GM21447 (cell line): Measurements from ENCODE around the gene ZFP64.
"Not testable (repeated sequence)": the region's sequence is repeated elsewhere in the genome, so short reads cannot be mapped to it uniquely, and the experiment has no call there.

ENCODE experiments used
- ATAC-seq: cut with Tn5 transposase; IDR thresholded peaks from one replicate; pipeline ENCODE4 v1.9.1; 2021; ENCODE audit not compliant: unreplicated experiment

ZFP64 gene

GRCh38 chr20:52191132-52191915 is at the start of gene ZFP64:
Gene ZFP64, minus strand, starts transcription at chr20:52191779. Its CDS starts 143 bp downstream, at chr20:52191636.
- peak; percentile 65 for ATAC-seq

- ATAC-seq = no peak
Observed at GRCh38 chr20:52240802-52241201, 49.2 kb upstream of the ZFP64 start.

GRCh38 chr20:52239102-52239501 is 47.5 kb upstream of the ZFP64 start:
- no peak for ATAC-seq

GRCh38 chr20:52236292-52236691 is 44.7 kb upstream of the ZFP64 start:
- no peak for ATAC-seq

GRCh38 chr20:52235129-52235528 is 43.5 kb upstream of the ZFP64 start:
- ATAC-seq = no peak

GRCh38 chr20:52234302-52235045 is 42.9 kb upstream of the ZFP64 start:
- no peak for ATAC-seq

DNA sequence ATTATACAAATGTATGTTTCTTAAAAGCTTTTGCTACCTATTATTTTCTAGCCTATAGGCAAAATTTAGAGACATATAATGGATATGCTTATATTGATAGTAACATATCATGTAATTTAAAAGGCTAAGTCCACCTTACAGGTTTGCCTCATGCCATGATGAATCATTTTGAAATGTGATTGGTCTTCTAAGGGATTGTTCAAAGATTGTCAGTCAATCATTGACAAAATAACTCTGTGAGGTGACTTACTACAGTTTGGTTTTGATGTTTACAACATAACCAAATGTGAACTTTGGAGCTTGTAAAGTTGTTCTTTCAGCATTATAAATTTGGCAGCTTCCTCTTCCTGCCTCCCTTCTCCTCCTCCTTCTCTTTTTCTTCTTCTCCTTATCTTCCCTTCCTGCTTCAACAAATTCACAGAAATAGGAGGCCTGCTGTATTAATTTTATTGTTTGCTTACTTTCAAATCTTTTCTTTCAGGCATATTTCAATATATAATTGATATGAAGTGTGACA is 39.7 kb upstream of the ZFP64 start:
- ATAC-seq = no peak

GRCh38 chr20:52230409-52230808 is 38.8 kb upstream of the ZFP64 start:
- ATAC-seq = no peak

DNA sequence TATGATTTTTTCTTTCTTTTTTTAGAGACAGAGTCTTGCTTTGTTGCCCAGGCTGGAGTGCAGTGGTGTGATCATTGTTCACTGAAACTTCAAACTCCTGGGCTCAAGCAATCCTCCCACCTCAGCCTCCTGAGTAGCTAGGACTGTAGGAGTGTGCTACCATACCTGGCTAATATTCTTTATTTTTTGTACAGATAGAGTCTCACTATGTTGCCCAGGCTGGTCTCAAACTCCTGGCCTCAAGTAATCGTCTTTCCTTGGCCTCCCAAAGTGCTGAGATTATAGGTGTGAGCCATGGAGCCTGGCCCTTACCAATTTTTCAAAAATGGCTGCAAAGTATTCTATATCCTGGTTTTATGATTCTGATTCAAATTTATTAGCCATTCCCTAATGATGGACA is 37.8 kb upstream of the ZFP64 start:
- not testable (repeated sequence) for ATAC-seq

DNA sequence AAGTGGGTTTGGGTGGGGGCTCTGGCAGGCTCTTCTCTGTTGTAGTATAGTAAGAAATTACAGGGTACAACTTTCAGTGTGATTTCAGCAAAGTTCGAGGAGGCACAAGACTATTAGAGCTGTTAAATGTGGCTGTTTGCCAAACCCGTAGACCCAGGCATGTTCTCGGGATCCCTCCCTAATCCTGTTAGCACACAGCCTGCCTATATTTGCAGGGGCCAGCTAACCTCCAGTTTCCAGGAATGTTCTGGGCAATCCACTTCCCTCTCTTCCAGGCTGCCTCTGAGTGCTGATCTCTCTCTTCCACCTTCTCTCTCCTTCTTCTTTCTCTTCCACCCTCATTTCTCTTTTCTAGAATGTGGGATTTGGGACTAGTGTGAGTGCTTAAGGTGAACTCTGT is 34.8 kb upstream of the ZFP64 start:
- ATAC-seq = no peak

- ATAC-seq = no peak
Observed at GRCh38 chr20:52224920-52225319, 33.3 kb upstream of the ZFP64 start.

DNA sequence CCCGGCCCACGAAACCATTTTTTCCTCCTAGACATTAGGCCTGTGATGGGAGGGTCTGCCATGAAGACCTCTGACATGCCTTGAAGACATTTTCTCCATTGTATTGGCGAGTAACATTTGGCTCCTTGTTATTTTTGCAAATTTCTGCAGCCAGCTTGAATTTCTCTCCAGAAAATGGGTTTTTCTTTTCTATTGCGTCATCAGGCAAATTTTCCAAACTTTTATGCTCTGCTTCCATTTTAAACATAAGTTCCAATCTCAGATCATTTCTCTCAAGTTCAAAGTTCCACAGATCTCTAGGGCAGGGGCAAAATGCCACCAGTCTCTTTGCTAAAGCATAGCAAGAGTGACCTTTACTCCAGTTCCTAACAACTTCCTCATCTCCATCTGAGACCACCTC is 29.8 kb upstream of the ZFP64 start:
- not testable (repeated sequence) for ATAC-seq

GRCh38 chr20:52220891-52221290 is 29.3 kb upstream of the ZFP64 start:
- ATAC-seq = not testable (repeated sequence)

DNA sequence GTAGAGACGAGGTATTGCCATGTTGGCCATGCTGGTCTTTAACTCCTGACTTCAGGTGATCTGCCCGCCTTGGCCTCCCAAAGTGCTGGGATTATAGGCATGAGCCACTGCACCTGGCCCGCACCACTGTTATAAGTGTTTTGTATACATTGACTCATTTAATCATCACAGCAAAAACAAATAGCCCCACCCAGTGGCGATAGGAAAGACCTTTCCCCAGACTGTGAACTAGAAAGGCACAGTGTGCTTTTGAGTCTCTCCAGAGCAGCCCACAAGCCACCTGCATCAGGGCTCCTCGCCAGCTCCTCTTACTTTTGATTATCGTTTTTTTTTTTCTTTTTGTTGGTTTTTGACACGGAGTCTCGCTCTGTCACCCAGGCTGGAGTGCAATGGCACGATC is 27.9 kb upstream of the ZFP64 start:
- no peak for ATAC-seq

DNA sequence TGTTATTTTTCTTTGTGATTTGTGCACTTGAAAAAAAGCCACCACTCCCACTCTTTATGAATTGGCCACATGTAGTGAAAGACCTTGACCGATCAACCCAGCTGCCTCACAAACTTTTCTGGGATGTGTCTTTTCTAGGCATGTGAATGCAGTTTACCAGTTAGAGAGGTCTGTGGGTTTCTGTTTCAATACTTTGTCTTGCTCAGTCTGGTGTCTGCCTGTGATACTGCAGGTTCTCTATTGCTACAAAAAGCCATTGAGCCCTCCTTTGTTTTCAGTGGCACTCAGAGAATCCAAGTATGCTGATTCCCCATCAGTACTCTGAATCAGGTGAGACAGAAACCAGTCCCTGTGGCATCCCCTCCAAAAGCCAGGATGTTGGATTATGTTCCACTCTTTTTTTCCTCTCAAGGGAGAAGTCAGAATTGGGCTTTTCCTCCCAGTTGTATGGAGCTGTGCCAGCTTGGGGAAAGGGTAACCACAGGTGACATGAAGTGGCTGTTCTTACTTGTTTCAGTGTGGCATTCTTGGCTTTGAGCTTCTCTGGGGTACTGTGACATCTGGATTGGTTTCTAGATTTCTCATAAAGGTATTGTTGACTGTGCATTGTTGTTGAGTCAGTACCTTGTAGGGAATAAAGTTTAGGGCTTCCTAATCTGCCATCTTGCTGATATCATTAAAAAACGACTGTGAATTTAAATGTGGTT is 26.3 kb upstream of the ZFP64 start:
- ATAC-seq = no peak

GRCh38 chr20:52213995-52214394 is 22.4 kb upstream of the ZFP64 start:
- no peak for ATAC-seq

DNA sequence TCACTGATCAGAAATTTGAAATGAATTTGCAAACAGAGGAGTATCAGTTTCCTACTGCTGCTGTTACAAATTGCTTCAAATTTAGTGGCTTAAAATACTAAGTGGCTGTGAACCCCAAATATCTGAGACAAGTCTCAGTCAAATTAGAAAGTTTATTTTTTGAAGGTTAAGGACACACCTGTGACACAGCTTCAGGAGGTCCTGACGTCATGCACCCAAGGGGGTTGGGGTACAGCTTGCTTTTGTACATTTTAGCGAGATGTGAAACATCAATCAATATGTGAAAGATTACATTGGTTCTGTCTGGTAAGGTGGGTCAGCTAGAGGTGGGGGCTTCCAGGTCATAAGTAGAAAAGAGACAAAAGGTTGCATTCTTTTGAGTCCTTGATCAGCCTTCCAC is 21.4 kb upstream of the ZFP64 start:
- no peak for ATAC-seq

- ATAC-seq = no peak
Observed at GRCh38 chr20:52210037-52210990, 18.7 kb upstream of the ZFP64 start.

DNA sequence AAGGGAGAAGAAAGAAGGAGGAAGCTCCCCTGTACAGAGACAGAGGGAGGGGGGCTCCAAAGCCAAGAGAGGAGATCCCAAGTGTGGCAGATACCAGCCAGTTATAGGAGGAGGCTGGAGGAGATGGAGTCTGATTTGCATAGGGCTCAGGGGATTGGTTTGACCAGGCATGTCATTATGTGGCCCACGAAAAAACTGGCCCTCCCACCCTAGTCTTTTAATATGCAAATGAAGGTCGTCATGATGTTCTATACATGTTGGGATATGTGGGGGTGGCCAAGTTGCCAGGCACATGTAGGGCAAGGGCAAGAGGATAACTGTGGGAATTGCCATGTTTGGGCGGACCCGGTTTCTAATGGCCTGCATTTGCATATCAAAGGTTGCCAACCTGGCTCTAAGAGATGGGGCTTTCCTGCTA is 17.6 kb upstream of the ZFP64 start:
- no peak for ATAC-seq

GRCh38 chr20:52207020-52207810 is 15.6 kb upstream of the ZFP64 start:
- no peak for ATAC-seq
